Glutamatergic neuron (in vitro differentiated cells): ENCODE data around the gene PHF12. TPM values are rescaled to one million over a fixed set of nuclear protein-coding genes. Genes with fewer than 3 reads are reported as not detected.

ENCODE experiments used
- DNase-seq: peaks from one replicate; pipeline ENCODE4 v3.0.0; 2022
- H3K27ac Mint-ChIP-seq: one replicate; pipeline ENCODE4 v1.8.0; 2020; ENCODE audit warnings: mild to moderate bottlenecking, mixed read lengths, inconsistent platforms; ENCODE audit not compliant: unreplicated experiment
- H3K27me3 Mint-ChIP-seq: one replicate; pipeline ENCODE4 v1.8.0; 2020; ENCODE audit warnings: mild to moderate bottlenecking, moderate library complexity, mixed read lengths, inconsistent platforms; ENCODE audit not compliant: unreplicated experiment
- H3K36me3 Mint-ChIP-seq: one replicate; pipeline ENCODE4 v1.8.0; 2020; ENCODE audit warnings: mild to moderate bottlenecking, mixed read lengths, inconsistent platforms; ENCODE audit not compliant: unreplicated experiment
- H3K4me1 Mint-ChIP-seq: one replicate; pipeline ENCODE4 v1.8.0; 2020; ENCODE audit warnings: mild to moderate bottlenecking, low read depth, mixed read lengths, inconsistent platforms; ENCODE audit not compliant: unreplicated experiment
- H3K4me3 Mint-ChIP-seq: one replicate; pipeline ENCODE4 v1.8.0; 2020; ENCODE audit warnings: mild to moderate bottlenecking, mixed read lengths, inconsistent platforms; ENCODE audit not compliant: unreplicated experiment
- H3K9me3 Mint-ChIP-seq: one replicate; pipeline ENCODE4 v1.8.0; 2020; ENCODE audit warnings: mild to moderate bottlenecking, moderate library complexity, mixed read lengths, inconsistent platforms; ENCODE audit not compliant: unreplicated experiment
- CTCF ChIP-seq: fragments of 200-600 bp; sonication (generic); IDR thresholded peaks from one replicate; pipeline ENCODE4 v1.5.0; 2021; ENCODE audit not compliant: partially characterized antibody, unreplicated experiment
- total RNA-seq: library from RNA; stranded (reverse); fragmentation: NEBNext Ultra II Directional; extraction: Animal tissue kit (Norgen Biotek cat#: 25700); gene quantifications from one replicate; pipeline ENCODE4 v1.2.1, GENCODE V29; 2021; ENCODE audit not compliant: unreplicated experiment

The PHF12 gene
- total RNA-seq, 1 donor from 2014 or later = 59.8 TPM

DNA sequence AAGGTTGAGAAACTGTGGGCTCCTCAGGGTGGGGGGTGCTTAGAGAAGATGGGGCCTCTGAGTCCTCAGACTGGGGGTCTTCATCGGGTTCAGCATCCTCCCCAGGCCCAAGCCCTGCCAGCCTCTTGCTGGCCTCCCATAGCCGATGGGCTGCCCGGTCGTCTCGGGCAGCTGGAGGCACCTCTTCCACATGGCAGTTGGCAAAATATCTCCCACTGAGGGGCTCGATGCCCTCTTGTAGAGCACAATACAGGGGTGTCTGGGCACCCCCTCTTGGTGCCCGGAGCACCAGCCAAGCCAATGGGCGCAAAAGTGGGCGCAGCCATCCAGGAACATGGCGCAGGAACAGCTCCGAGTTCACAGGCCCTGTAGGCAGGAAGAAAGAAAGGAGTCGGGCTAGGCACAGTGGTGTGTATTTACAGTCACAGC lies 52.8 kb downstream of the PHF12 start:
- H3K9me3 Mint-ChIP-seq = peaks cover 18% of the 10 kb centered on the region
- peaks cover 9% of the 10 kb centered on the region for H3K27me3 Mint-ChIP-seq
- no peaks in the 10 kb centered on the region for H3K36me3 Mint-ChIP-seq
- peaks cover 19% of the 10 kb centered on the region for H3K4me1 Mint-ChIP-seq
- no peak for DNase-seq
- H3K4me3 Mint-ChIP-seq = peak overlapping the region; percentile 85
- TF ChIP-seq CTCF = no peak
- H3K27ac Mint-ChIP-seq = no peak overlapping the region

- H3K9me3 Mint-ChIP-seq = peaks cover 14% of the 10 kb centered on the region
- DNase-seq = no peak
- H3K36me3 Mint-ChIP-seq = no peaks in the 10 kb centered on the region
- peak overlapping the region; percentile 85 for H3K4me3 Mint-ChIP-seq
- no peak for TF ChIP-seq CTCF
- H3K27ac Mint-ChIP-seq = peak overlapping the region; percentile 76
- H3K4me1 Mint-ChIP-seq = peaks cover 19% of the 10 kb centered on the region
- peaks cover 9% of the 10 kb centered on the region for H3K27me3 Mint-ChIP-seq
These were observed 53.4 kb downstream of the PHF12 start for GRCh38 chr17:28897769-28898526.

GRCh38 chr17:28896884-28897768 lies 54.2 kb downstream of the PHF12 start, which contains the start of gene FLOT2:
FLOT2 (minus strand) TSS chr17:28897733; CDS start chr17:28897574, 159 bp downstream.
- Mint-ChIP-seq H3K27ac (peak within 1 kb of the TSS; percentile 83), H3K9me3 (peaks cover 14% of the 10 kb centered on the region), H3K27me3 (peaks cover 9% of the 10 kb centered on the region), H3K4me1 (peaks cover 19% of the 10 kb centered on the region), H3K4me3 (peak within 1 kb of the TSS; percentile 96), H3K36me3 (no peaks in the 10 kb centered on the region)
- peak; percentile 86 for DNase-seq
- TF ChIP-seq CTCF = no peak

DNA sequence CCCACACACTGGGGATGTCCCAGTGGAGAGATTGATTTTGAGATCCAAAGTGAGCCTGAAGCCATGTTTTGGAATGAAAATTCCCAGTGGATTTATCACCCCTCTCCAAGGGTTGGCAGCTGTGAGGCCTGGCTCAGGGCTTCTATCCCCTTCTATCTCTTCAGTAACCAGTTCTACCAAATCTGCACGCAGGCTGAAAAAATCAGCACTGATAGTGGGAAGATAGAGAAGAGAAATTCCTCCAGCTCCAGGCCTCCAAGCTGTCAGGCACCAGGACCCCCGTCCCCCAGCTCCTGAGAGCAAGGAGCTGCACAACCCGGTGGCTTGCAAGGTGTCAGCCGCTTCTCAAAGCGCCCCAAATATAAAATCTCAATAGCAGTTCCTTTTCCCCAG lies 54.8 kb downstream of the PHF12 start:
- Mint-ChIP-seq H3K4me3 (peak overlapping the region; percentile 96), H3K4me1 (peaks cover 14% of the 10 kb centered on the region), H3K27me3 (peaks cover 6% of the 10 kb centered on the region), H3K27ac (peak overlapping the region; percentile 83), H3K36me3 (no peaks in the 10 kb centered on the region), H3K9me3 (peaks cover 14% of the 10 kb centered on the region)
- DNase-seq = no peak
- TF ChIP-seq CTCF = no peak
